ENCODE data around the gene SLC16A8. TPM values are rescaled to one million over a fixed set of nuclear protein-coding genes. Genes with fewer than 3 reads are reported as not detected.
"Not testable (repeated sequence)": the region's sequence is repeated elsewhere in the genome, so short reads cannot be mapped to it uniquely, and the experiment has no call there.

Gene SLC16A8
- total RNA-seq, 4 donors from 2014 or later = not detected

- no peak for TF ChIP-seq POLR2A (IDR thresholded peaks at IDR 0.05)
- no peak for TF ChIP-seq CTCF (IDR thresholded peaks at IDR 0.05)
- H3K4me3 ChIP-seq = no peak overlapping the region
- in situ Hi-C loops (cut with MboI; ENCODE audit: low pct_ligation_motif_present in 1 of 4, low pct_unique_long_range_greater_than_20kb in 1 of 4, low sequenced_read_pairs in 3 of 4) = no loop called here
- no peaks in the 10 kb centered on the region for H3K36me3 ChIP-seq
- 85 to 90% methylated on average over 8 to 46 of the region's 46 CpGs for WGBS, 2 donors (ENCODE audit: low coverage in 1 of 2)
- H3K9me3 ChIP-seq = no peaks in the 10 kb centered on the region
- peak overlapping the region; percentile 17 to 61 (median 29) for H3K27ac ChIP-seq
- no peaks in the 10 kb centered on the region for H3K27me3 ChIP-seq
- intact Hi-C loops (cut with DNase I; ENCODE audit: low total_unique reads) = no loop called here
- DNase-seq = no peak
- H3K4me1 ChIP-seq = peaks cover 4 to 9% (median 8%) of the 10 kb centered on the region in 4 donors
Measured at GRCh38 chr22:38038890-38039812, 44.8 kb downstream of the SLC16A8 start.

- Histone ChIP-seq H3K4me3 (no peak overlapping the region), H3K9me3 (no peaks in the 10 kb centered on the region), H3K27ac (peak overlapping the region in 3 of 4 donors; percentile 13 to 41 (median 17)), H3K36me3 (no peaks in the 10 kb centered on the region), H3K4me1 (peaks cover 11 to 14% (median 12%) of the 10 kb centered on the region in 4 donors), H3K27me3 (no peaks in the 10 kb centered on the region)
- DNase-seq = no peak
- in situ Hi-C loops (cut with MboI; ENCODE audit: low pct_ligation_motif_present in 1 of 4, low pct_unique_long_range_greater_than_20kb in 1 of 4, low sequenced_read_pairs in 3 of 4) (no loop called here), intact Hi-C loops (cut with DNase I; ENCODE audit: low total_unique reads) (no loop called here)
- TF ChIP-seq CTCF (IDR thresholded peaks at IDR 0.05) (no peak), POLR2A (IDR thresholded peaks at IDR 0.05) (no peak), EP300 (IDR thresholded peaks at IDR 0.05; ENCODE audit: low read depth) (no peak), POLR2AphosphoS5 (IDR thresholded peaks at IDR 0.05) (no peak)
- WGBS, 2 donors (ENCODE audit: low coverage in 1 of 2) = 97% methylated on average over 22 of the region's 23 CpGs; no CpG with 5 or more reads in 1 of the 2 donors
Measured at GRCh38 chr22:38038426-38038825, 45.6 kb downstream of the SLC16A8 start.

GRCh38 chr22:38037367-38038150 is 46.4 kb downstream of the SLC16A8 start:
- DNase-seq; H3K9me3 ChIP-seq; H3K27me3 ChIP-seq; H3K4me3 ChIP-seq; intact Hi-C loops (cut with DNase I; ENCODE audit: low total_unique reads); in situ Hi-C loops (cut with MboI; ENCODE audit: low pct_ligation_motif_present in 1 of 4, low pct_unique_long_range_greater_than_20kb in 1 of 4, low sequenced_read_pairs in 3 of 4); H3K36me3 ChIP-seq: not testable (repeated sequence)
- WGBS, 2 donors (ENCODE audit: low coverage in 1 of 2) = 81 to 100% methylated on average over 1 to 13 of the region's 13 CpGs
- peaks cover 11 to 14% (median 14%) of the 10 kb centered on the region in 4 donors for H3K4me1 ChIP-seq
- peak overlapping the region in 2 of 4 donors; percentile 13 to 41 for H3K27ac ChIP-seq

- WGBS, 2 donors (ENCODE audit: low coverage in 1 of 2) = 50 to 74% methylated on average over 1 to 10 of the region's 10 CpGs
- TF ChIP-seq EP300 (IDR thresholded peaks at IDR 0.05; ENCODE audit: low read depth) (no peak), CTCF (IDR thresholded peaks at IDR 0.05) (no peak), POLR2A (IDR thresholded peaks at IDR 0.05) (no peak), POLR2AphosphoS5 (IDR thresholded peaks at IDR 0.05) (no peak)
- Histone ChIP-seq H3K27me3 (no peaks in the 10 kb centered on the region), H3K36me3 (no peaks in the 10 kb centered on the region), H3K4me3 (no peak overlapping the region), H3K27ac (no peak overlapping the region), H3K4me1 (peaks cover 11 to 14% (median 14%) of the 10 kb centered on the region in 4 donors), H3K9me3 (no peaks in the 10 kb centered on the region)
- in situ Hi-C loops (cut with MboI; ENCODE audit: low pct_ligation_motif_present in 1 of 4, low pct_unique_long_range_greater_than_20kb in 1 of 4, low sequenced_read_pairs in 3 of 4) (no loop called here), intact Hi-C loops (cut with DNase I; ENCODE audit: low total_unique reads) (no loop called here)
- no peak for DNase-seq
Measured at GRCh38 chr22:38036392-38037062, 47.5 kb downstream of the SLC16A8 start.
